ENCODE measurements around the gene MPP3.
"Not testable (repeated sequence)": the region's sequence is repeated elsewhere in the genome, so short reads cannot be mapped to it uniquely, and the experiment has no call there.

MPP3 gene

GRCh38 chr17:43801844-43802243 lies 31.1 kb downstream of the MPP3 start:
- Histone ChIP-seq H3K18ac (ENCODE audit: low read length) (no peak overlapping the region), H2BK12ac (ENCODE audit: low read length) (no peak overlapping the region)
- no CpG with 5 or more reads among the region's 3 CpGs for WGBS, 2 donors (ENCODE audit: extremely low coverage in 2 of 2, insufficient read length in 2 of 2, insufficient replicate concordance in 1 of 2)

GRCh38 chr17:43800736-43801135 lies 32.2 kb downstream of the MPP3 start:
- no peak overlapping the region for H3K4ac ChIP-seq (ENCODE audit: low read length)

More at GRCh38 chr17:43801844-43802243, 31.1 kb downstream of the MPP3 start:
- no peak overlapping the region for H2AFZ ChIP-seq (ENCODE audit: low read length)
- H3K4me2 ChIP-seq (ENCODE audit: insufficient read depth, low read length, poor library complexity, severe bottlenecking), result no peak overlapping the region
- H3K4me1 ChIP-seq (ENCODE audit: control insufficient read depth in 2 of 2, insufficient read depth in 1 of 2, low read depth in 1 of 2, low read length in 2 of 2), result peaks cover 3 to 10% of the 10 kb centered on the region in 2 donors
- no peaks in the 10 kb centered on the region for H3K36me3 ChIP-seq (replicated peaks in 1 of 2; ENCODE audit: control insufficient read depth in 2 of 2, insufficient read depth in 2 of 2, low read length in 2 of 2)
- H2BK5ac ChIP-seq (ENCODE audit: low read length), result no peak overlapping the region
- H4K8ac ChIP-seq (ENCODE audit: low read depth, low read length), result no peak overlapping the region
- H3K27ac ChIP-seq (replicated peaks; ENCODE audit: low read length), result no peak overlapping the region
- no peak overlapping the region for H3K4ac ChIP-seq (ENCODE audit: low read length)
- H3K9ac ChIP-seq (ENCODE audit: low read depth, low read length, poor library complexity), result no peak overlapping the region
- peaks cover 0 to 2% of the 10 kb centered on the region in 2 donors for H3K9me3 ChIP-seq (replicated peaks in 1 of 2; ENCODE audit: control insufficient read depth in 2 of 2, insufficient read depth in 1 of 2, low read depth in 1 of 2, low read length in 2 of 2)
- H3K14ac ChIP-seq (ENCODE audit: low read length), result no peak overlapping the region
- no peaks in the 10 kb centered on the region for H3K27me3 ChIP-seq (ENCODE audit: control insufficient read depth in 3 of 3, insufficient read depth in 3 of 3, low read depth in 1 of 3, low read length in 3 of 3)
- no peak overlapping the region for H3K4me3 ChIP-seq (ENCODE audit: low read length in 2 of 2)
- no peak overlapping the region for H2BK120ac ChIP-seq (ENCODE audit: low read depth, low read length)
- H3K23ac ChIP-seq (ENCODE audit: low read depth, low read length, poor library complexity), result no peak overlapping the region
- no peaks in the 10 kb centered on the region for H3K79me1 ChIP-seq (ENCODE audit: low read depth, low read length)
- no peak for DNase-seq (ENCODE audit: low spot score)
- no peak overlapping the region for H4K91ac ChIP-seq (ENCODE audit: low read depth, low read length, poor library complexity)
- H2BK15ac ChIP-seq (ENCODE audit: low read length), result no peak overlapping the region
- no peak overlapping the region for H2AK5ac ChIP-seq (ENCODE audit: low read depth, low read length)

GRCh38 chr17:43799047-43799446 lies 33.9 kb downstream of the MPP3 start:
- H2AK5ac ChIP-seq (ENCODE audit: low read depth, low read length), result no peak overlapping the region
- no peak for DNase-seq (ENCODE audit: low spot score)
- no peak overlapping the region for H3K27ac ChIP-seq (replicated peaks; ENCODE audit: low read length)

More at GRCh38 chr17:43800736-43801135, 32.2 kb downstream of the MPP3 start:
- H2BK120ac ChIP-seq (ENCODE audit: low read depth, low read length), result no peak overlapping the region
- no peak overlapping the region for H2BK15ac ChIP-seq (ENCODE audit: low read length)
- H2BK12ac ChIP-seq (ENCODE audit: low read length), result no peak overlapping the region
- H3K79me1 ChIP-seq (ENCODE audit: low read depth, low read length), result no peaks in the 10 kb centered on the region
- H3K4me2 ChIP-seq (ENCODE audit: insufficient read depth, low read length, poor library complexity, severe bottlenecking), result no peak overlapping the region
- no peak overlapping the region for H3K27ac ChIP-seq (replicated peaks; ENCODE audit: low read length)
- H2BK5ac ChIP-seq (ENCODE audit: low read length), result no peak overlapping the region
- no CpG with 5 or more reads among the region's 3 CpGs for WGBS, 2 donors (ENCODE audit: extremely low coverage in 2 of 2, insufficient read length in 2 of 2, insufficient replicate concordance in 1 of 2)
- no peaks in the 10 kb centered on the region for H3K36me3 ChIP-seq (replicated peaks in 1 of 2; ENCODE audit: control insufficient read depth in 2 of 2, insufficient read depth in 2 of 2, low read length in 2 of 2)
- H3K23ac ChIP-seq (ENCODE audit: low read depth, low read length, poor library complexity), result no peak overlapping the region
- H4K8ac ChIP-seq (ENCODE audit: low read depth, low read length), result no peak overlapping the region
- H4K91ac ChIP-seq (ENCODE audit: low read depth, low read length, poor library complexity), result no peak overlapping the region
- H3K18ac ChIP-seq (ENCODE audit: low read length), result no peak overlapping the region
- no peak for DNase-seq (ENCODE audit: low spot score)
- no peak overlapping the region for H3K4me3 ChIP-seq (ENCODE audit: low read length in 2 of 2)
- no peak overlapping the region for H3K14ac ChIP-seq (ENCODE audit: low read length)
- H3K9ac ChIP-seq (ENCODE audit: low read depth, low read length, poor library complexity), result no peak overlapping the region
- H3K27me3 ChIP-seq (ENCODE audit: control insufficient read depth in 3 of 3, insufficient read depth in 3 of 3, low read depth in 1 of 3, low read length in 3 of 3), result no peaks in the 10 kb centered on the region
- peaks cover 3 to 10% of the 10 kb centered on the region in 2 donors for H3K4me1 ChIP-seq (ENCODE audit: control insufficient read depth in 2 of 2, insufficient read depth in 1 of 2, low read depth in 1 of 2, low read length in 2 of 2)
- no peak overlapping the region for H2AFZ ChIP-seq (ENCODE audit: low read length)
- no peak overlapping the region for H2AK5ac ChIP-seq (ENCODE audit: low read depth, low read length)
- H3K9me3 ChIP-seq (replicated peaks in 1 of 2; ENCODE audit: control insufficient read depth in 2 of 2, insufficient read depth in 1 of 2, low read depth in 1 of 2, low read length in 2 of 2), result peaks cover 0 to 2% of the 10 kb centered on the region in 2 donors

GRCh38 chr17:43798024-43798423 lies 34.9 kb downstream of the MPP3 start:
- WGBS, 2 donors (ENCODE audit: extremely low coverage in 2 of 2, insufficient read length in 2 of 2, insufficient replicate concordance in 1 of 2), result no CpG with 5 or more reads among the region's 9 CpGs
- not testable (repeated sequence) for H2AFZ ChIP-seq (ENCODE audit: low read length); H2BK5ac ChIP-seq (ENCODE audit: low read length); H3K4ac ChIP-seq (ENCODE audit: low read length); H3K4me1 ChIP-seq (ENCODE audit: control insufficient read depth in 2 of 2, insufficient read depth in 1 of 2, low read depth in 1 of 2, low read length in 2 of 2); H4K91ac ChIP-seq (ENCODE audit: low read depth, low read length, poor library complexity); H3K79me1 ChIP-seq (ENCODE audit: low read depth, low read length); H3K18ac ChIP-seq (ENCODE audit: low read length); H3K27ac ChIP-seq (replicated peaks; ENCODE audit: low read length); H2AK5ac ChIP-seq (ENCODE audit: low read depth, low read length); H3K9me3 ChIP-seq (replicated peaks in 1 of 2; ENCODE audit: control insufficient read depth in 2 of 2, insufficient read depth in 1 of 2, low read depth in 1 of 2, low read length in 2 of 2); H3K36me3 ChIP-seq (replicated peaks in 1 of 2; ENCODE audit: control insufficient read depth in 2 of 2, insufficient read depth in 2 of 2, low read length in 2 of 2); H3K27me3 ChIP-seq (ENCODE audit: control insufficient read depth in 3 of 3, insufficient read depth in 3 of 3, low read depth in 1 of 3, low read length in 3 of 3); DNase-seq (ENCODE audit: low spot score); H3K9ac ChIP-seq (ENCODE audit: low read depth, low read length, poor library complexity); H2BK120ac ChIP-seq (ENCODE audit: low read depth, low read length); H2BK15ac ChIP-seq (ENCODE audit: low read length); H2BK12ac ChIP-seq (ENCODE audit: low read length); H4K8ac ChIP-seq (ENCODE audit: low read depth, low read length); H3K14ac ChIP-seq (ENCODE audit: low read length); H3K4me2 ChIP-seq (ENCODE audit: insufficient read depth, low read length, poor library complexity, severe bottlenecking); H3K23ac ChIP-seq (ENCODE audit: low read depth, low read length, poor library complexity); H3K4me3 ChIP-seq (ENCODE audit: low read length in 2 of 2)

More at GRCh38 chr17:43799047-43799446, 33.9 kb downstream of the MPP3 start:
- Histone ChIP-seq H2BK12ac (ENCODE audit: low read length) (no peak overlapping the region), H3K23ac (ENCODE audit: low read depth, low read length, poor library complexity) (no peak overlapping the region), H2BK5ac (ENCODE audit: low read length) (no peak overlapping the region), H3K18ac (ENCODE audit: low read length) (no peak overlapping the region), H4K8ac (ENCODE audit: low read depth, low read length) (no peak overlapping the region), H2BK15ac (ENCODE audit: low read length) (no peak overlapping the region), H3K4ac (ENCODE audit: low read length) (no peak overlapping the region), H3K4me1 (ENCODE audit: control insufficient read depth in 2 of 2, insufficient read depth in 1 of 2, low read depth in 1 of 2, low read length in 2 of 2) (peaks cover 3 to 10% of the 10 kb centered on the region in 2 donors), H3K14ac (ENCODE audit: low read length) (no peak overlapping the region), H3K27me3 (ENCODE audit: control insufficient read depth in 3 of 3, insufficient read depth in 3 of 3, low read depth in 1 of 3, low read length in 3 of 3) (no peaks in the 10 kb centered on the region), H3K4me2 (ENCODE audit: insufficient read depth, low read length, poor library complexity, severe bottlenecking) (no peak overlapping the region), H3K9me3 (replicated peaks in 1 of 2; ENCODE audit: control insufficient read depth in 2 of 2, insufficient read depth in 1 of 2, low read depth in 1 of 2, low read length in 2 of 2) (peaks cover 0 to 2% of the 10 kb centered on the region in 2 donors), H3K79me1 (ENCODE audit: low read depth, low read length) (no peaks in the 10 kb centered on the region), H2AFZ (ENCODE audit: low read length) (no peak overlapping the region), H4K91ac (ENCODE audit: low read depth, low read length, poor library complexity) (no peak overlapping the region), H3K4me3 (ENCODE audit: low read length in 2 of 2) (no peak overlapping the region), H2BK120ac (ENCODE audit: low read depth, low read length) (no peak overlapping the region), H3K9ac (ENCODE audit: low read depth, low read length, poor library complexity) (no peak overlapping the region), H3K36me3 (replicated peaks in 1 of 2; ENCODE audit: control insufficient read depth in 2 of 2, insufficient read depth in 2 of 2, low read length in 2 of 2) (no peaks in the 10 kb centered on the region)
- WGBS, 2 donors (ENCODE audit: extremely low coverage in 2 of 2, insufficient read length in 2 of 2, insufficient replicate concordance in 1 of 2), result no CpG with 5 or more reads among the region's 2 CpGs
